OCI-LY7 (cell line): ENCODE results near the gene SEMA3G. TPM values are rescaled to one million over a fixed set of nuclear protein-coding genes. Genes with fewer than 3 reads are reported as not detected.
A peak's percentile ranks its signal among the peaks of the same experiment; 100 is the strongest.

Experiments used
- BruUV-seq: library from RNA; stranded (reverse); fragments of 400-500 nt; replicated peaks from 2 replicates; lab custom pipeline; 2021; lab: Mats Ljungman, UMichigan
- CTCF ChIA-PET: fragments of 300-600 bp; sonication (Branson Sonifier 250); formaldehyde crosslinking; loops from one replicate; lab custom pipeline; 2022; ENCODE audit warnings: antibody characterized with exemption; ENCODE audit not compliant: unreplicated experiment; lab: Charles Lee
- POLR2A ChIA-PET: fragments of 300-600 bp; sonication (Branson Sonifier 250); formaldehyde crosslinking; loops from one replicate; lab custom pipeline; 2022; ENCODE audit warnings: antibody characterized with exemption; lab: Charles Lee
- DNase-seq: peaks from one replicate; pipeline ENCODE4 v3.0.0-alpha.2; 2015; ENCODE audit warnings: low spot score
- H2AFZ ChIP-seq: fragments of 200-600 bp; sonication (generic), shearing (Covaris generic); 2 replicates; pipeline ENCODE4 v1.6.1; 2014; ENCODE audit warnings: mild to moderate bottlenecking, antibody characterized with exemption, low read length, moderate library complexity
- H3K27ac ChIP-seq: fragments of 200-600 bp; sonication (generic); 2 replicates; pipeline ENCODE4 v1.5.1; 2014; ENCODE audit warnings: mixed run types, low read depth, mild to moderate bottlenecking, moderate library complexity, low read length, inconsistent platforms; ENCODE audit not compliant: poor library complexity, severe bottlenecking
- H3K36me3 ChIP-seq: fragments of 200-600 bp; sonication (generic); 2 replicates; pipeline ENCODE4 v1.6.1; 2014; ENCODE audit warnings: mild to moderate bottlenecking, antibody characterized with exemption, low read length, moderate library complexity, mixed read lengths; ENCODE audit not compliant: insufficient read depth
- H3K4me1 ChIP-seq: fragments of 200-600 bp; sonication (generic); 2 replicates; pipeline ENCODE4 v1.5.1; 2014; ENCODE audit warnings: mild to moderate bottlenecking, low read length; ENCODE audit not compliant: insufficient read depth, poor library complexity, severe bottlenecking
- H3K4me2 ChIP-seq: fragments of 200-600 bp; sonication (generic); 2 replicates; pipeline ENCODE4 v1.6.1; 2014; ENCODE audit warnings: mild to moderate bottlenecking, low read length
- H3K4me3 ChIP-seq: fragments of 200-600 bp; sonication (generic); 2 replicates; pipeline ENCODE4 v1.5.1; 2014; ENCODE audit warnings: mild to moderate bottlenecking, low read depth, low read length; ENCODE audit not compliant: poor library complexity, severe bottlenecking
- H3K79me2 ChIP-seq: fragments of 200-600 bp; sonication (generic); 2 replicates; pipeline ENCODE4 v1.6.1; 2016; ENCODE audit warnings: low read depth, mild to moderate bottlenecking, low read length, moderate library complexity, mixed read lengths; ENCODE audit not compliant: insufficient read depth
- H3K9me2 ChIP-seq: fragments of 200-600 bp; sonication (generic); 2 replicates; pipeline ENCODE4 v1.6.1; 2016; ENCODE audit warnings: mild to moderate bottlenecking, low read length, mixed read lengths; ENCODE audit not compliant: insufficient read depth
- H3K9me3 ChIP-seq: fragments of 200-600 bp; sonication (generic); 2 replicates; pipeline ENCODE4 v1.6.1; 2014; ENCODE audit warnings: mild to moderate bottlenecking, mixed run types, low read length, mixed read lengths
- H4K20me1 ChIP-seq: fragments of 200-600 bp; sonication (generic); 2 replicates; pipeline ENCODE4 v1.6.1; 2014; ENCODE audit warnings: mild to moderate bottlenecking, antibody characterized with exemption, low read length, moderate library complexity, mixed read lengths; ENCODE audit not compliant: insufficient read depth
- CTCF ChIP-seq: fragments of 200-600 bp; sonication (generic); conservative IDR thresholded peaks from 2 replicates; pipeline ENCODE4 v1.5.1; 2014; ENCODE audit warnings: mild to moderate bottlenecking, antibody characterized with exemption, low read length, moderate library complexity, mixed read lengths
- EZH2phosphoT487 ChIP-seq: fragments of 200-600 bp; sonication (generic); IDR thresholded peaks from 2 replicates; pipeline ENCODE4 v1.6.1; 2018; ENCODE audit warnings: low read depth, borderline replicate concordance, mild to moderate bottlenecking, mixed run types, antibody characterized with exemption, low read length, moderate library complexity, mixed read lengths
- intact Hi-C: fragments of 100-400 bp; cut with micrococcal nuclease; formaldehyde crosslinking; loops from one replicate; pipeline ENCODE4 v1.10.0; 2022; ENCODE audit not compliant: unreplicated experiment
- total RNA-seq, 2 experiments: library from RNA; depleted of rRNA in 1 of 2; stranded (reverse); fragments of >200 nt in 1 of 2; shearing (Covaris generic) in 1 of 2; gene quantifications; 2 replicates each; pipeline ENCODE4 v1.2.3, GENCODE V29; 2014 to 2022

The SEMA3G gene
- total RNA-seq, 2 experiments from 2014 or later: not detected

- Histone ChIP-seq H3K9me2 (no peaks in the 10 kb centered on the region), H4K20me1 (no peaks in the 10 kb centered on the region), H3K79me2 (no peaks in the 10 kb centered on the region), H3K4me3 (no peak overlapping the region), H2AFZ (no peak overlapping the region), H3K27ac (no peak overlapping the region), H3K9me3 (no peaks in the 10 kb centered on the region), H3K36me3 (peaks cover 64% of the 10 kb centered on the region), H3K4me1 (no peaks in the 10 kb centered on the region), H3K4me2 (no peak overlapping the region)
- BruUV-seq: no TSS peak
- ChIA-PET CTCF (no interaction called here), POLR2A (no interaction called here)
- TF ChIP-seq EZH2phosphoT487: no peak
- intact Hi-C loops: no loop called here
- DNase-seq: no peak
Observed at GRCh38 chr3:52483577-52484381, 38.9 kb upstream of the SEMA3G start.

GRCh38 chr3:52483081-52483480, 38.2 kb upstream of the SEMA3G start:
- ChIA-PET POLR2A (interaction anchor here (0.6 kb wide), 1 partner anchor 69 kb away, joined by 3 read pairs; no protein-coding TSS in a partner anchor), CTCF (no interaction called here)
- no peak overlapping the region for H2AFZ ChIP-seq
- DNase-seq: no peak
- peaks cover 67% of the 10 kb centered on the region for H3K36me3 ChIP-seq
- H3K4me2 ChIP-seq: no peak overlapping the region
- TF ChIP-seq CTCF (no peak), EZH2phosphoT487 (no peak)
- intact Hi-C loops: no loop called here
- no peak overlapping the region for H3K27ac ChIP-seq
- no peaks in the 10 kb centered on the region for H3K9me3 ChIP-seq
- no peak overlapping the region for H3K4me3 ChIP-seq
- H4K20me1 ChIP-seq: no peaks in the 10 kb centered on the region
- H3K4me1 ChIP-seq: no peaks in the 10 kb centered on the region
- no TSS peak for BruUV-seq
- H3K79me2 ChIP-seq: no peaks in the 10 kb centered on the region
- no peaks in the 10 kb centered on the region for H3K9me2 ChIP-seq

- Histone ChIP-seq H3K4me2 (no peak overlapping the region), H2AFZ (no peak overlapping the region), H4K20me1 (no peaks in the 10 kb centered on the region), H3K9me2 (no peaks in the 10 kb centered on the region), H3K9me3 (no peaks in the 10 kb centered on the region), H3K79me2 (no peaks in the 10 kb centered on the region), H3K27ac (no peak overlapping the region), H3K4me3 (no peak overlapping the region), H3K36me3 (peaks cover 70% of the 10 kb centered on the region), H3K4me1 (no peaks in the 10 kb centered on the region)
- BruUV-seq: no TSS peak
- ChIA-PET POLR2A (no interaction called here), CTCF (no interaction called here)
- no peak for DNase-seq
- intact Hi-C loops: no loop called here
- TF ChIP-seq EZH2phosphoT487 (no peak), CTCF (peak; percentile 71)
Observed at GRCh38 chr3:52481819-52482521, 37.1 kb upstream of the SEMA3G start.
